Erythroblast (primary cell): Measurements from ENCODE around the gene SV2B.

Experiments
- DNase-seq, 2 experiments: peaks; one replicate each; lab custom pipeline; 2025; lab: John Stamatoyannopoulos, UW
- GATA1 ChIP-seq: IDR thresholded peaks from 2 replicates; pipeline ENCODE4 v1.6.1; 2011; ENCODE audit warnings: low read depth, mild to moderate bottlenecking, control low read depth, low read length, moderate library complexity
- POLR2A ChIP-seq: IDR thresholded peaks from 2 replicates; pipeline ENCODE4 v1.6.1; 2011; ENCODE audit warnings: mild to moderate bottlenecking, low read length

Gene SV2B

GRCh38 chr15:91346259-91346658, 246.2 kb downstream of the SV2B start:
- TF ChIP-seq GATA1 (no peak), POLR2A (no peak)
- no peak for DNase-seq

- no peak for DNase-seq
- TF ChIP-seq POLR2A, result no peak
- TF ChIP-seq GATA1, result no peak
Observed at GRCh38 chr15:91348752-91349500, 248.9 kb downstream of the SV2B start.
